HEK293 (cell line): Measurements from ENCODE around the gene TLK1.
A peak's percentile ranks its signal among the peaks of the same experiment; 100 is the strongest.
"Not testable (repeated sequence)": the region's sequence is repeated elsewhere in the genome, so short reads cannot be mapped to it uniquely, and the experiment has no call there.

Source experiments
- CTCF ChIA-PET: fragments of 350-600 bp; formaldehyde crosslinking; extraction: SDS; loops from one replicate; lab custom pipeline; 2021; ENCODE audit warnings: antibody characterized with exemption; lab: Yijun Ruan, JAX
- POLR2A ChIA-PET: fragments of 300-600 bp; formaldehyde crosslinking; extraction: SDS; loops from one replicate; lab custom pipeline; 2020; ENCODE audit warnings: antibody characterized with exemption, inconsistent platforms; lab: Yijun Ruan, JAX
- H3K27ac ChIP-seq: fragments of 200-500 bp; sonication (Bioruptor generic); 2 replicates; pipeline ENCODE4 v1.5.1; 2014; ENCODE audit warnings: low read depth, low read length, control low read depth, inconsistent platforms; ENCODE audit errors: extremely low read depth
- H3K36me3 ChIP-seq, 2 experiments: fragments of 200-500 bp in 1 of 2; sonication (Bioruptor generic) in 1 of 2; 1 replicate in 1 of 2; 2 replicates in 1 of 2; pipeline ENCODE4 v1.5.1; 2014 to 2017; ENCODE audit warnings: inconsistent platforms in 2 of 2, low read length in 2 of 2; ENCODE audit not compliant: control insufficient read depth in 2 of 2, insufficient read depth in 1 of 2
- H3K4me1 ChIP-seq: fragments of 200-500 bp; sonication (Bioruptor generic); 2 replicates; pipeline ENCODE4 v1.5.1; 2014; ENCODE audit warnings: mild to moderate bottlenecking, low read length, inconsistent platforms; ENCODE audit not compliant: control insufficient read depth, insufficient read depth
- H3K4me3 ChIP-seq: 2 replicates; pipeline ENCODE4 v1.5.1; 2011; ENCODE audit warnings: low read depth, mild to moderate bottlenecking, control low read depth, low read length, moderate library complexity
- H3K9me3 ChIP-seq: fragments of 200-500 bp; sonication (Bioruptor generic); 2 replicates; pipeline ENCODE4 v1.5.1; 2014; ENCODE audit warnings: low read depth, low read length, inconsistent platforms; ENCODE audit not compliant: control insufficient read depth, insufficient read depth
- EGR2 ChIP-seq: fragments of 450-650 bp; formaldehyde crosslinking; IDR thresholded peaks from 2 replicates; pipeline ENCODE4 v1.5.1; 2016; ENCODE audit warnings: low read depth, missing biosample characterization, missing genetic modification characterization
- GLIS1 ChIP-seq: fragments of 450-650 bp; formaldehyde crosslinking; IDR thresholded peaks from 2 replicates; pipeline ENCODE4 v1.5.1; 2016; ENCODE audit warnings: missing biosample characterization, missing genetic modification characterization
- KLF1 ChIP-seq: fragments of 450-650 bp; formaldehyde crosslinking; IDR thresholded peaks from 2 replicates; pipeline ENCODE4 v1.5.1; 2016; ENCODE audit warnings: missing biosample characterization, missing genetic modification characterization
- REPIN1 ChIP-seq: fragments of 450-650 bp; formaldehyde crosslinking; IDR thresholded peaks from 2 replicates; pipeline ENCODE4 v1.5.1; 2017; ENCODE audit warnings: missing biosample characterization, missing genetic modification characterization, low read depth
- SALL2 ChIP-seq: fragments of 450-650 bp; formaldehyde crosslinking; IDR thresholded peaks from 2 replicates; pipeline ENCODE4 v1.5.0; 2017; ENCODE audit warnings: missing biosample characterization, mild to moderate bottlenecking, missing genetic modification characterization, borderline replicate concordance
- SP2 ChIP-seq: fragments of 450-650 bp; formaldehyde crosslinking; IDR thresholded peaks from 2 replicates; pipeline ENCODE4 v1.5.1; 2016; ENCODE audit warnings: missing biosample characterization, missing genetic modification characterization
- ZNF121 ChIP-seq: fragments of 450-650 bp; formaldehyde crosslinking; IDR thresholded peaks from 2 replicates; pipeline ENCODE4 v1.5.1; 2016; ENCODE audit warnings: missing biosample characterization, missing genetic modification characterization
- ZNF138 ChIP-seq: fragments of 450-650 bp; formaldehyde crosslinking; IDR thresholded peaks from 2 replicates; pipeline ENCODE4 v1.5.1; 2016; ENCODE audit warnings: missing biosample characterization, missing genetic modification characterization, borderline replicate concordance
- ZNF341 ChIP-seq: fragments of 450-650 bp; formaldehyde crosslinking; IDR thresholded peaks from 2 replicates; pipeline ENCODE4; 2016; ENCODE audit warnings: low read depth, missing biosample characterization, missing genetic modification characterization
- ZNF394 ChIP-seq: fragments of 450-650 bp; formaldehyde crosslinking; IDR thresholded peaks from 2 replicates; pipeline ENCODE4 v1.5.1; 2016; ENCODE audit warnings: missing biosample characterization, missing genetic modification characterization, mild to moderate bottlenecking, moderate library complexity, borderline replicate concordance
- ZNF530 ChIP-seq: fragments of 450-650 bp; formaldehyde crosslinking; IDR thresholded peaks from 2 replicates; pipeline ENCODE4 v1.5.1; 2016; ENCODE audit warnings: low read depth, missing biosample characterization, missing genetic modification characterization
- ZNF621 ChIP-seq: fragments of 450-650 bp; formaldehyde crosslinking; IDR thresholded peaks from 2 replicates; pipeline ENCODE4 v1.5.1; 2017; ENCODE audit warnings: missing biosample characterization, missing genetic modification characterization
- TF ChIP-seq, protein P1 (sequence below): fragments of 450-650 bp; formaldehyde crosslinking; IDR thresholded peaks from 2 replicates; pipeline ENCODE4 v1.5.1; 2017; ENCODE audit warnings: missing biosample characterization, missing genetic modification characterization
- TF ChIP-seq, protein P2 (sequence below): fragments of 450-650 bp; formaldehyde crosslinking; IDR thresholded peaks from 2 replicates; pipeline ENCODE4 v1.5.1; 2017; ENCODE audit warnings: missing biosample characterization, missing genetic modification characterization
- TF ChIP-seq, protein P3 (sequence below): fragments of 450-650 bp; formaldehyde crosslinking; IDR thresholded peaks from 2 replicates; pipeline ENCODE4 v1.5.1; 2016; ENCODE audit warnings: missing biosample characterization, missing genetic modification characterization
- TF ChIP-seq, protein P4 (sequence below): fragments of 450-650 bp; formaldehyde crosslinking; IDR thresholded peaks from 2 replicates; pipeline ENCODE4 v1.5.1; 2016; ENCODE audit warnings: missing biosample characterization, missing genetic modification characterization
- TF ChIP-seq, protein P5 (sequence below): fragments of 450-650 bp; formaldehyde crosslinking; IDR thresholded peaks from 2 replicates; pipeline ENCODE4 v1.5.1; 2017; ENCODE audit warnings: missing biosample characterization, missing genetic modification characterization
- TF ChIP-seq, protein P6 (sequence below): fragments of 450-650 bp; formaldehyde crosslinking; IDR thresholded peaks from 2 replicates; pipeline ENCODE4 v1.5.1; 2016; ENCODE audit warnings: missing biosample characterization, missing genetic modification characterization, borderline replicate concordance
- TF ChIP-seq, protein P7 (sequence below): fragments of 450-650 bp; formaldehyde crosslinking; IDR thresholded peaks from 2 replicates; pipeline ENCODE4 v1.5.1; 2016; ENCODE audit warnings: missing biosample characterization, missing genetic modification characterization

The TLK1 gene

DNA sequence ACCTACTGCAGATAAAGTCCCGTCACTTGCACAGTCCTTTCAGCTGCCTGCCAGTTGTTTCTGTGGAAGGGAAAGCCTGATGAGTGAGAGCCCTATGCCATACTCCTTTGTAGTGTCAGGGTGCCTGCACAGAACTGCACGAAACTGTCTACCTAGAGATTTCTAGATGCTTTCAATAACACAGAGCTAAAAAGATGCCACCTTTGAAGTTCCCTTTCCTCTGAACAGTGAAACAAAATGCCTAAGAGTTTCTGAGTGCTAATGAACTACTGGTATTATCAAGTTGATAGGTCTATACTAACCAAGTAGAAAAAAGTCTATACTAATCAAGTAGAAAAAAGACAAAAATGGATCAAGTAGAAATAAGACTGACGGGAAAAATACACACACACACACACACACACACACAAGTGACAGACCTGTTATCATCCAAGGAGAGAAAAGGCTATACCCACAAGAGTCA is 79.0 kb downstream of the TLK1 start (continued):
- TF ChIP-seq, protein P1, sequence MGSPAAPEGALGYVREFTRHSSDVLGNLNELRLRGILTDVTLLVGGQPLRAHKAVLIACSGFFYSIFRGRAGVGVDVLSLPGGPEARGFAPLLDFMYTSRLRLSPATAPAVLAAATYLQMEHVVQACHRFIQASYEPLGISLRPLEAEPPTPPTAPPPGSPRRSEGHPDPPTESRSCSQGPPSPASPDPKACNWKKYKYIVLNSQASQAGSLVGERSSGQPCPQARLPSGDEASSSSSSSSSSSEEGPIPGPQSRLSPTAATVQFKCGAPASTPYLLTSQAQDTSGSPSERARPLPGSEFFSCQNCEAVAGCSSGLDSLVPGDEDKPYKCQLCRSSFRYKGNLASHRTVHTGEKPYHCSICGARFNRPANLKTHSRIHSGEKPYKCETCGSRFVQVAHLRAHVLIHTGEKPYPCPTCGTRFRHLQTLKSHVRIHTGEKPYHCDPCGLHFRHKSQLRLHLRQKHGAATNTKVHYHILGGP (tag by site-specific recombination), result no peak
- TF ChIP-seq ZNF621 (tag by site-specific recombination) (no peak), ZNF530 (no peak), SP2 (tag by site-specific recombination) (no peak), KLF1 (tag by site-specific recombination) (no peak), GLIS1 (tag by site-specific recombination) (no peak)
- TF ChIP-seq, protein P2, sequence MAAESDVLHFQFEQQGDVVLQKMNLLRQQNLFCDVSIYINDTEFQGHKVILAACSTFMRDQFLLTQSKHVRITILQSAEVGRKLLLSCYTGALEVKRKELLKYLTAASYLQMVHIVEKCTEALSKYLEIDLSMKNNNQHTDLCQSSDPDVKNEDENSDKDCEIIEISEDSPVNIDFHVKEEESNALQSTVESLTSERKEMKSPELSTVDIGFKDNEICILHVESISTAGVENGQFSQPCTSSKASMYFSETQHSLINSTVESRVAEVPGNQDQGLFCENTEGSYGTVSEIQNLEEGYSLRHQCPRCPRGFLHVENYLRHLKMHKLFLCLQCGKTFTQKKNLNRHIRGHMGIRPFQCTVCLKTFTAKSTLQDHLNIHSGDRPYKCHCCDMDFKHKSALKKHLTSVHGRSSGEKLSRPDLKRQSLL (tag by site-specific recombination), result no peak
- TF ChIP-seq, protein P3, sequence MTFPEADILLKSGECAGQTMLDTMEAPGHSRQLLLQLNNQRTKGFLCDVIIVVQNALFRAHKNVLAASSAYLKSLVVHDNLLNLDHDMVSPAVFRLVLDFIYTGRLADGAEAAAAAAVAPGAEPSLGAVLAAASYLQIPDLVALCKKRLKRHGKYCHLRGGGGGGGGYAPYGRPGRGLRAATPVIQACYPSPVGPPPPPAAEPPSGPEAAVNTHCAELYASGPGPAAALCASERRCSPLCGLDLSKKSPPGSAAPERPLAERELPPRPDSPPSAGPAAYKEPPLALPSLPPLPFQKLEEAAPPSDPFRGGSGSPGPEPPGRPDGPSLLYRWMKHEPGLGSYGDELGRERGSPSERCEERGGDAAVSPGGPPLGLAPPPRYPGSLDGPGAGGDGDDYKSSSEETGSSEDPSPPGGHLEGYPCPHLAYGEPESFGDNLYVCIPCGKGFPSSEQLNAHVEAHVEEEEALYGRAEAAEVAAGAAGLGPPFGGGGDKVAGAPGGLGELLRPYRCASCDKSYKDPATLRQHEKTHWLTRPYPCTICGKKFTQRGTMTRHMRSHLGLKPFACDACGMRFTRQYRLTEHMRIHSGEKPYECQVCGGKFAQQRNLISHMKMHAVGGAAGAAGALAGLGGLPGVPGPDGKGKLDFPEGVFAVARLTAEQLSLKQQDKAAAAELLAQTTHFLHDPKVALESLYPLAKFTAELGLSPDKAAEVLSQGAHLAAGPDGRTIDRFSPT (tag by site-specific recombination), result no peak

DNA sequence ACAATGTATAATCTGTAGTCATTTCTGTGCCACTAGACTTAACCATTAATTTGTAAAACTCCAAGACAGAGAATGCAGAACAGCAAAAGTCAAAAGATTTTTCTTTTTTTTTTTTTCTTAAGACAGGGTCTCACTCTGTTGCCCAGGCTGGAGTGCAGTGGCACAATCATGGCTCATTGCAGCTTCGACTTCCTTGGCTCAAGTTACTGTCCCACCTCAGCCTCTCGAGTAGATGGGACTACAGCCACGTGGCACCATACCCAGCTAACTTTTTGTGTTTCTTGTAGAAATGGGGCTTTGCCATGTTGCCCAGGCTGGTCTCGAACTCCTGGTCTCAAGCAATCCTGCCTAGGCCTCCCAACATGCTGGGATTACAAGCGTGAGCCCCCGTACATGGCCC is 80.1 kb downstream of the TLK1 start:
- ChIA-PET CTCF (interaction anchor here (0.7 kb wide), 1 partner anchor 320 kb away, joined by 4 read pairs; no protein-coding TSS in a partner anchor), POLR2A (no interaction called here)
- Histone ChIP-seq H3K4me1 (no peaks in the 10 kb centered on the region; the same call in 1 of the 2 replicates), H3K36me3 (peaks cover 0 to 4% of the 10 kb centered on the region in 2 experiments; a peak in 1 of 3 replicates), H3K27ac (no peak overlapping the region), H3K9me3 (no peaks in the 10 kb centered on the region), H3K4me3 (no peak overlapping the region)
- TF ChIP-seq, protein P4, sequence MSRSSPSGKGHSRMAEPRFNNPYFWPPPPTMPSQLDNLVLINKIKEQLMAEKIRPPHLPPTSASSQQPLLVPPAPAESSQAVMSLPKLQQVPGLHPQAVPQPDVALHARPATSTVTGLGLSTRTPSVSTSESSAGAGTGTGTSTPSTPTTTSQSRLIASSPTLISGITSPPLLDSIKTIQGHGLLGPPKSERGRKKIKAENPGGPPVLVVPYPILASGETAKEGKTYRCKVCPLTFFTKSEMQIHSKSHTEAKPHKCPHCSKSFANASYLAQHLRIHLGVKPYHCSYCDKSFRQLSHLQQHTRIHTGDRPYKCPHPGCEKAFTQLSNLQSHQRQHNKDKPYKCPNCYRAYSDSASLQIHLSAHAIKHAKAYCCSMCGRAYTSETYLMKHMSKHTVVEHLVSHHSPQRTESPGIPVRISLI (tag by site-specific recombination), result no peak
- TF ChIP-seq ZNF121 (tag by site-specific recombination) (0 out of 2 replicates have a peak, but pooled peaks have one; percentile 27), ZNF138 (no peak), SALL2 (tag by site-specific recombination) (no peak), ZNF394 (tag by site-specific recombination) (no peak)

DNA sequence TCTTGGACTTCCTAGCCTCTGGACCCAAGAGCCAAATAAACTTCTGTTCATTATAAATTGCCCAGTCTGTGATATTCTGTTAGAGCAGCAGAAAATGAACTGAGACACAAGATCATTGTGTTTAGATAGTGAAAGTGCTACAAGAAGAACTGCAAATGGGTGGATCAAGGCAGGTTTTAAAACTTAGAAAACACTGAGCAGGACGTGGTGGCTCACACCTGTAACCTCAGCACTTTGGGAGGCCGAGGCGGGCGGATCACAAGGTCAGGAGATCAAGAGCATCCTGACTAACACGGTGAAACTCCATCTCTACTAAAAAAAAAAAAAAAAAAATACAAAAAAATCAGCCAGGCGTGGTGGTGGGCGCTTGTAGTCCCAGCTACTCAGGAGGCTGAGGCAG is 84.3 kb downstream of the TLK1 start:
- H3K27ac ChIP-seq, H3K4me1 ChIP-seq, POLR2A ChIA-PET, H3K36me3 ChIP-seq, H3K4me3 ChIP-seq, H3K9me3 ChIP-seq: not testable (repeated sequence)
- CTCF ChIA-PET, result interaction anchor here (2.4 kb wide), 1 partner anchor 11 kb away, joined by 12 read pairs; no protein-coding TSS in a partner anchor

DNA sequence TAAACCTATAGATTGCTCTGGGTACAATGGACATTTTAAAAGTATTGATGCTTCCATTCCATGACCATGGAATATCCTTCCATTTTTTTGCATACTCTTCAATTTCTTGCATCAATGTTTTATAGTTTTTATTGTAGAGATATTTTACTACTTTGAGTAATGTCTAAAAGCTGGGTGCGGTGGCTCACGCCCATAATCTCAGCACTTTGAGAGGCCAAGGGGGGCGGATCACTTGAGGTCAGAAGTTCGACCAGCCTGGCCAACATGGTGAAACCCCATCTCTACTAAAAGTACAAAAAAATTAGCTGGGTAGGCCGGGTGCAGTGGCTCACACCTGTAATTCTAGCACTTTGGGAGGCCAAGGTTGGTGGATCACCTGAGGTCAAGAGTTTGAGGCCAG is 88.5 kb downstream of the TLK1 start:
- Histone ChIP-seq H3K4me1 (no peaks in the 10 kb centered on the region), H3K27ac (no peak overlapping the region), H3K36me3 (peaks cover 0 to 6% of the 10 kb centered on the region in 2 experiments; a peak in 1 of 3 replicates), H3K9me3 (no peaks in the 10 kb centered on the region), H3K4me3 (no peak overlapping the region)
- CTCF ChIA-PET, result interaction anchor here (0.6 to 1.6 kb wide), 3 partner anchors 14 to 271 kb away, joined by 3 to 6 read pairs (median 4); no protein-coding TSS in a partner anchor
- POLR2A ChIA-PET, result no interaction called here
- no peak for TF ChIP-seq ZNF341 (tag by site-specific recombination)
- TF ChIP-seq, protein P5, sequence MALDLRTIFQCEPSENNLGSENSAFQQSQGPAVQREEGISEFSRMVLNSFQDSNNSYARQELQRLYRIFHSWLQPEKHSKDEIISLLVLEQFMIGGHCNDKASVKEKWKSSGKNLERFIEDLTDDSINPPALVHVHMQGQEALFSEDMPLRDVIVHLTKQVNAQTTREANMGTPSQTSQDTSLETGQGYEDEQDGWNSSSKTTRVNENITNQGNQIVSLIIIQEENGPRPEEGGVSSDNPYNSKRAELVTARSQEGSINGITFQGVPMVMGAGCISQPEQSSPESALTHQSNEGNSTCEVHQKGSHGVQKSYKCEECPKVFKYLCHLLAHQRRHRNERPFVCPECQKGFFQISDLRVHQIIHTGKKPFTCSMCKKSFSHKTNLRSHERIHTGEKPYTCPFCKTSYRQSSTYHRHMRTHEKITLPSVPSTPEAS (tag by site-specific recombination), result no peak
- TF ChIP-seq EGR2, result no peak
- no peak for TF ChIP-seq REPIN1
- TF ChIP-seq, protein P6, sequence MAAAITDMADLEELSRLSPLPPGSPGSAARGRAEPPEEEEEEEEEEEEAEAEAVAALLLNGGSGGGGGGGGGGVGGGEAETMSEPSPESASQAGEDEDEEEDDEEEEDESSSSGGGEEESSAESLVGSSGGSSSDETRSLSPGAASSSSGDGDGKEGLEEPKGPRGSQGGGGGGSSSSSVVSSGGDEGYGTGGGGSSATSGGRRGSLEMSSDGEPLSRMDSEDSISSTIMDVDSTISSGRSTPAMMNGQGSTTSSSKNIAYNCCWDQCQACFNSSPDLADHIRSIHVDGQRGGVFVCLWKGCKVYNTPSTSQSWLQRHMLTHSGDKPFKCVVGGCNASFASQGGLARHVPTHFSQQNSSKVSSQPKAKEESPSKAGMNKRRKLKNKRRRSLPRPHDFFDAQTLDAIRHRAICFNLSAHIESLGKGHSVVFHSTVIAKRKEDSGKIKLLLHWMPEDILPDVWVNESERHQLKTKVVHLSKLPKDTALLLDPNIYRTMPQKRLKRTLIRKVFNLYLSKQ (tag by site-specific recombination), result no peak
- TF ChIP-seq, protein P7, sequence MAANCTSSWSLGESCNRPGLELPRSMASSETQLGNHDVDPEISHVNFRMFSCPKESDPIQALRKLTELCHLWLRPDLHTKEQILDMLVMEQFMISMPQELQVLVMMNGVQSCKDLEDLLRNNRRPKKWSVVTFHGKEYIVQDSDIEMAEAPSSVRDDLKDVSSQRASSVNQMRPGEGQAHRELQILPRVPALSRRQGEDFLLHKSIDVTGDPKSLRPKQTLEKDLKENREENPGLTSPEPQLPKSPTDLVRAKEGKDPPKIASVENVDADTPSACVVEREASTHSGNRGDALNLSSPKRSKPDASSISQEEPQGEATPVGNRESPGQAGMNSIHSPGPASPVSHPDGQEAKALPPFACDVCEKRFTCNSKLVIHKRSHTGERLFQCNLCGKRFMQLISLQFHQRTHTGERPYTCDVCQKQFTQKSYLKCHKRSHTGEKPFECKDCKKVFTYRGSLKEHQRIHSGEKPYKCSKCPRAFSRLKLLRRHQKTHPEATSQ, result no peak
